Transverse colon (tissue), 4 donors: ENCODE measurements around the gene USP2. TPM values are rescaled to one million over a fixed set of nuclear protein-coding genes. Genes with fewer than 3 reads are reported as not detected.

ENCODE experiments used
- DNase-seq: peaks from one replicate; pipeline ENCODE4 v3.0.0-alpha.2; 2019
- H3K27ac ChIP-seq, 4 donors: fragments of 200-600 bp; sonication (generic); 2 replicates each; pipeline ENCODE4 v1.5.1; 2016 to 2018; ENCODE audit warnings: inconsistent platforms in 4 of 4
- H3K27me3 ChIP-seq: fragments of 200-600 bp; sonication (generic); 2 replicates; pipeline ENCODE4 v1.5.1; 2017; ENCODE audit warnings: inconsistent platforms
- H3K36me3 ChIP-seq, 4 donors: fragments of 200-600 bp; sonication (generic); 2 replicates each; pipeline ENCODE4 v1.5.1; 2017 to 2019; ENCODE audit warnings: inconsistent platforms in 4 of 4
- H3K4me1 ChIP-seq, 4 donors: fragments of 200-600 bp; sonication (generic); 2 replicates each; pipeline ENCODE4 v1.5.1; 2017 to 2020; ENCODE audit warnings: inconsistent platforms in 4 of 4
- H3K4me3 ChIP-seq, 4 donors: fragments of 200-600 bp; sonication (generic); 1 replicate in 1 of 4; 2 replicates in 3 of 4; pipeline versions ENCODE4 v1.5.1 to v1.6.1; 2017 to 2019; ENCODE audit warnings: inconsistent platforms in 4 of 4
- H3K9me3 ChIP-seq, 2 donors: fragments of 200-600 bp; sonication (generic); 2 replicates each; pipeline ENCODE4 v1.5.1; 2017 to 2019; ENCODE audit warnings: inconsistent platforms in 2 of 2
- CTCF ChIP-seq, 5 experiments: fragments of 200-600 bp in 3 of 5; fragments of 450-650 bp in 2 of 5; sonication (generic) in 3 of 5; IDR thresholded peaks; 1 replicate in 2 of 5; 2 replicates in 3 of 5; pipeline ENCODE4 v1.5.1; 2016 to 2017; ENCODE audit warnings: antibody characterized with exemption in 5 of 5, inconsistent platforms in 3 of 5, mild to moderate bottlenecking in 2 of 5, moderate library complexity in 1 of 5
- EP300 ChIP-seq: sonication (generic); formaldehyde crosslinking; IDR thresholded peaks from one replicate; pipeline ENCODE4 v1.6.1; 2017; ENCODE audit warnings: antibody characterized with exemption, low read depth
- POLR2A ChIP-seq: fragments of 450-650 bp; IDR thresholded peaks from one replicate; pipeline ENCODE4 v1.6.1; 2016; ENCODE audit warnings: antibody characterized with exemption, mild to moderate bottlenecking, moderate library complexity
- POLR2AphosphoS5 ChIP-seq, 3 donors: sonication (generic); formaldehyde crosslinking; IDR thresholded peaks; one replicate each; pipeline ENCODE4 v1.6.1; 2016; ENCODE audit warnings: antibody characterized with exemption in 3 of 3
- WGBS, 2 donors: methylation state at CpG; one replicate each; pipeline ENCODE4 v1.1.5; 2018; ENCODE audit warnings: low coverage in 1 of 2; 5-methylcytosine and 5-hydroxymethylcytosine counted together
- in situ Hi-C, 4 donors: fragments of 200-750 bp; cut with MboI; loops; one replicate each; pipeline versions ENCODE4 v1.15.0 to v1.15.1; 2017; ENCODE audit warnings: low sequenced_read_pairs in 3 of 4, low pct_ligation_motif_present in 1 of 4, low pct_unique_long_range_greater_than_20kb in 1 of 4
- intact Hi-C: fragments of 100-400 bp; cut with DNase I; formaldehyde crosslinking; loops from one replicate; pipeline ENCODE4 v1.15.1; 2023; ENCODE audit warnings: low total_unique reads
- total RNA-seq, 4 donors: library from RNA; depleted of rRNA; stranded (reverse); fragments of >200 nt; gene quantifications; one replicate each; pipeline ENCODE4 v1.1.0, GENCODE V29; 2016

The USP2 gene
- total RNA-seq, 4 donors from 2014 or later: 9.8 to 26.6 (median 22.7) TPM

GRCh38 chr11:119373059-119373920 is 8.2 kb downstream of the USP2 start:
- Histone ChIP-seq H3K36me3 (no peaks in the 10 kb centered on the region), H3K27ac (no peak overlapping the region), H3K9me3 (no peaks in the 10 kb centered on the region), H3K4me1 (peaks cover 19 to 51% (median 36%) of the 10 kb centered on the region in 4 donors), H3K27me3 (no peaks in the 10 kb centered on the region), H3K4me3 (no peak overlapping the region)
- no peak for TF ChIP-seq CTCF (IDR thresholded peaks at IDR 0.05)
- no peak for TF ChIP-seq EP300
- no peak for TF ChIP-seq POLR2AphosphoS5 (IDR thresholded peaks at IDR 0.05)
- TF ChIP-seq POLR2A: no peak
- no peak for DNase-seq
- WGBS, 2 donors: 75% methylated on average over 23 of the region's 23 CpGs; no CpG with 5 or more reads in 1 of the 2 donors
- intact Hi-C loops (no loop called here), in situ Hi-C loops (no loop called here)

- Histone ChIP-seq H3K4me3 (no peak overlapping the region), H3K36me3 (no peaks in the 10 kb centered on the region), H3K27me3 (no peaks in the 10 kb centered on the region), H3K9me3 (no peaks in the 10 kb centered on the region), H3K4me1 (peaks cover 27 to 59% (median 44%) of the 10 kb centered on the region in 4 donors), H3K27ac (no peak overlapping the region)
- WGBS, 2 donors: 88% methylated on average over 16 of the region's 26 CpGs; no CpG with 5 or more reads in 1 of the 2 donors
- DNase-seq: no peak
- in situ Hi-C loops (no loop called here), intact Hi-C loops (no loop called here)
- no peak for TF ChIP-seq CTCF (IDR thresholded peaks at IDR 0.05)
- TF ChIP-seq EP300: no peak
- TF ChIP-seq POLR2A: no peak
- TF ChIP-seq POLR2AphosphoS5 (IDR thresholded peaks at IDR 0.05): no peak
Measured at GRCh38 chr11:119372260-119373058, 9.0 kb downstream of the USP2 start.

- in situ Hi-C loops: no loop called here
- H3K27me3 ChIP-seq: no peaks in the 10 kb centered on the region
- peaks cover 34 to 65% (median 51%) of the 10 kb centered on the region in 4 donors for H3K4me1 ChIP-seq
- H3K27ac ChIP-seq: no peak overlapping the region
- peak in 1 of 5 experiments; percentile 23 for TF ChIP-seq CTCF (IDR thresholded peaks at IDR 0.05)
- TF ChIP-seq POLR2AphosphoS5 (IDR thresholded peaks at IDR 0.05): no peak
- no peak for TF ChIP-seq POLR2A
- no peak for DNase-seq
- no peak overlapping the region for H3K4me3 ChIP-seq
- intact Hi-C loops: no loop called here
- WGBS, 2 donors: 67% methylated on average over 8 of the region's 8 CpGs; no CpG with 5 or more reads in 1 of the 2 donors
- no peaks in the 10 kb centered on the region for H3K36me3 ChIP-seq
- no peaks in the 10 kb centered on the region for H3K9me3 ChIP-seq
Measured at GRCh38 chr11:119371778-119372182, 9.7 kb downstream of the USP2 start.

- H3K27ac ChIP-seq: peak overlapping the region; percentile 80 to 88 (median 86)
- H3K4me1 ChIP-seq: peaks cover 38 to 68% (median 55%) of the 10 kb centered on the region in 4 donors
- H3K9me3 ChIP-seq: no peaks in the 10 kb centered on the region
- intact Hi-C loops: no loop called here
- in situ Hi-C loops: no loop called here
- no peaks in the 10 kb centered on the region for H3K27me3 ChIP-seq
- no peak for TF ChIP-seq POLR2A
- no peak for TF ChIP-seq POLR2AphosphoS5 (IDR thresholded peaks at IDR 0.05)
- TF ChIP-seq CTCF (IDR thresholded peaks at IDR 0.05): no peak
- no peak for TF ChIP-seq EP300
- no peak overlapping the region for H3K4me3 ChIP-seq
- no peak for DNase-seq
- 40 to 85% methylated on average over 1 to 8 of the region's 8 CpGs for WGBS, 2 donors
- no peaks in the 10 kb centered on the region for H3K36me3 ChIP-seq
Measured at GRCh38 chr11:119371067-119371601, 10.4 kb downstream of the USP2 start.
